NCI-H2196 (cell line): ENCODE data around the gene HOXD3.

ENCODE experiments used
- DNase-seq: peaks from one replicate; lab custom pipeline; 2025; ENCODE audit not compliant: unreplicated experiment; lab: John Stamatoyannopoulos, UW

The HOXD3 gene

DNA sequence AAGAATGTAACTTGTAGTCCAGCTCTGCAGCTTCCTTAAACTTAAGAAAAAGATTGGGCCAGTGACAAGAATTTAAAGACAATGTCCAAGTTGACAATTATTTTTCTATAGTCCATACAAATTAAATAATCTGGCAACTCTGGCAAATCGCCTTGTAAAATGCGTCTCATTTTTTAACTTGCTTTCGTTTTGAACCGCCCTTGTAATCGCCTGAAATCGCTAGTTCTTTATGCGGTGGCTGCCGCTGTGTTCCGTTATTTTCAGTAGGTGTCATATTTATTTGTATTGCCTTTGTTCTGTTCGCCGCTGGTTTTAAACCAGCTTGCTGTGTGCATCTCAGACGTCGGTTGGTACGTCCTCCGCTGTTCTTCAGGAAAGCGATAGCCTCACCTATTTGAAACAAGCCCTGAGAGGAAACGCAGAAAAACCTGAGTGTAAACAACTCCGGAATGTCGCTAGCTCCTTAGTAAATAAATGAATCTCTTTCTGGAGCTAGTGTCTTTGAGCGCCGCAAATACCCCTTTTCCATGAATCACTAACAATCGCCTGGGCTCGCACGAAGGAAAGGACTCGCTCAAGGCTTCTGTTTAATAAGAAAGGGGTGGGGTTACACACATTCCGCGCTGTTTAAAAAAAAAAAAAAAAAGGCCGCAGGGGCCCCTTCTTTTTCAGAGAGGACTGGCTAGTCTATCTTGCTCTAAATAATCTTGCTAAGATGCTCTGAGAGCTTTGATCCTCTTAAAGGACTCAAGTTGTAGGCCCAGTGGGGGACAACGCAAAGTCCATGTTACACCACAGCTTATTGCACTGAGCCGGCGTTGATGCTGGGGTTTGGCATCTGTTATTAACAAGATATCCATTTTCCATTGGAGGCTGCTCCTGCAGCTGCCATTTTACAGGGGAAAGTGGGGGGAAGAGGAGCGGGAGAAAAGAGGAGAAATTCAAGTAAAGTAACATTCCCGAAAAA, 24.6 kb upstream of the HOXD3 start:
- no peak for DNase-seq

DNA sequence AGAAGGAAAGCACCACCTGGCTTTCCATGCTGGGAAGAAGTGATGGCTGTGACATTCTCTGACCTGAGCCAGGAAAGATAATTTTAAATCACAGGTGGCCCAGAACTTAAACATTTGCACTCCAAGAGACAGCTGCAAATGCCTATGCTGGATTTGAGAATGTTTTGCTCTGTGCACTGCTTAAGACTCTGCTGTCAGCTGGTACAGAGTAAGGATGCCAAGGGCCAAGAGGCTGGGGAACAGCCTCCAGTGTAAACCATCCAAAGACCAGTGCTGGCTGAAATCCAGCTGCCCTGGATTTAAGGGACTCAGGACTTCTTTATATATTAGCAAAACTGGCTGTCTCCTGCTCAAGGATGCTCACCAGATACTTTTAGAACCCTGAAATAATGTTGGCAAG, 23.7 kb upstream of the HOXD3 start:
- no peak for DNase-seq

DNA sequence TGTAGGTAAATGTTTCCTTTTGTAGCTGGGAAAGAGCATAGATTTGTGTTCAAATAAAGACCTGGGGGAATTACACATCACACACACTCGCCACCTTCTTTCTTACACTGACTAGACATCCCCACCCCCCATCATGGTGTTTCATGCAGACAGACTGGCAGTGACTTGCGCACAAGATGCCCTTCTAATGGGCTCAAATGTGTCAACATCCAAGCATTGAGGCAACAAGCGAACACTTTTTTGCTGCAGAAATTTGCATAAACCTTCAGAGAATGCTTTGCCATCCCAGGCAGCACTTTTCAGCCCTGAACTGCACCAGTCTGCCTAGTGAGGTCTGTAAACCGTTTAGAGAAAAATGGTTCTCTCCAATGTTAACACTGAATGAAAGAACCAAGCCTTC, 23.1 kb upstream of the HOXD3 start:
- DNase-seq: no peak

DNA sequence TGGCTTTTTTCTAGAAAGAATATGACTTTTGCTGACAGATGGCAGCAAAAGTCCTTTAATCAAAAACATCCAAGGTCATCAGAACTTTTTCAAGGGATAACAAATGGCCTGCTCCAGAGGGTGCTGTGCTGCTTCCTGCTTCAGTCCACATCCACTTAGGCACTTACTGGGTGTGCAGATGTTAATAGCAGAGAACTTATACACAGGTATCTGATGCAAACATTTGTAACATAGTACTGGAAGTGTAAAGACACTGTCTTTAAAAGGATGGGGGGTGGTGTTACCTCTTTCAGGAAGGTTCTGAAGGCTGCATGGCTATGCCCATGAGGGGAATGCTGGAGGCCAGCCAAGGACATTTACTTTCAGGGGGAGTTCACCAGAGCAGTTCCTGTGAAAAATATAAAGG, 22.1 kb upstream of the HOXD3 start:
- DNase-seq: peak; percentile 22

DNA sequence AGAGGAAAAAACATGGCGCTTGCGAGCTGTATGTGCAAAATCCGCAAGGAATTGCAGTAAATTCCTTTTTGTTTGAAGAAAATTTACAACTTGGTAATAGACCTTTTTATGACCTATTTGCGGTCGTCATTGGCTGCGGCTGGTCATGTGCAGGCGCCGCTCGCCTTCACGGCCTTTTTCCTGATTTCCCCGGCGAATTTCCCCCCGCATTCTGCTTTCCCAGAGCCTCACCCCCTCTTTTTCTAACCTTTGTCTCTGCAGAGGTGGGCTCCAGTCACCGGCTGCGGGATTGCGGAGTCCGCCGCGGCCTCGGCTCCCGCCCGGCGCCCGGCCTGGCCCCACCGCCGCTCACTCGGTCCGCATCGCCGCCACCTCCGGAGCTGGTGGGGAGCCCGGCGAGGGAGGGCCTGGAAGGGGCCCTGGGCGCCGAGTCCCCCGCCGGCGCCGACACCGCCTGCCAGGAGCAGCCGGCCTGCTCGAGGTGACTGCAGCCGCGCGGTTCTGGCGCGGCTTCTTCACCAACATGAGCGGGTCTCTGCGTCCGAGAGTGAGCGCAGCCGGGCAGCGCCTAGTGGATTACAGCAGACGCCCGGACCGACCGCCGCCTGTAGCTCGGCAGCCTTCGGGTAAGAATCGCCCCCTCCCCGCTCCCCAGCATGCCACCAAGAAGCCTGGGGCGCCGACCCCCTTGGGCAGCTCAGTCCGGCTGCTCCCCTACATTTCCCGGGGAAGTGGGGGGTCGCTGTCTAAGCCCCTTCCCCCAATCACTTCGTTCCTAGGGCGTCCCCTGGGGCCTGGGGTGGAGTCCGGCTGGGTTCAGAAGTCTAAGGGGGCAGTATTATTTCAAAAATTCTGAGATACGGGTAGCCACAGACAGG, 20.5 kb upstream of the HOXD3 start:
- no peak for DNase-seq

DNA sequence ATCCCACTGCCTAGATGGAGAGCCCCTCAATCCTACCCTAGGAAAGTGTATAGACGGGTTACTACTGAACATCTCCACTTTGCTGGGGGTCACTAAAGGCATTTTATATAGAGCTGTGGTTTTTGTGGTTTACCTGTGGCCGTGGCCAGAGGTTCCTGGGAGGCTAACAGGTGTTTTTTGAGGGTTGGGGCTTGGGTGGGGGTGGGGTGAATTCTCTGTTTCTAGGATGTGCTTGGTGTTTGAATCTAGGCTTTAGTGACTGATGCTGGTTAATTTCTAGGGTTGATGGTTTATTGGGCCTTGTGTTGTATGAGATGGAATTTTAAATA, 19.9 kb upstream of the HOXD3 start:
- DNase-seq: no peak

DNA sequence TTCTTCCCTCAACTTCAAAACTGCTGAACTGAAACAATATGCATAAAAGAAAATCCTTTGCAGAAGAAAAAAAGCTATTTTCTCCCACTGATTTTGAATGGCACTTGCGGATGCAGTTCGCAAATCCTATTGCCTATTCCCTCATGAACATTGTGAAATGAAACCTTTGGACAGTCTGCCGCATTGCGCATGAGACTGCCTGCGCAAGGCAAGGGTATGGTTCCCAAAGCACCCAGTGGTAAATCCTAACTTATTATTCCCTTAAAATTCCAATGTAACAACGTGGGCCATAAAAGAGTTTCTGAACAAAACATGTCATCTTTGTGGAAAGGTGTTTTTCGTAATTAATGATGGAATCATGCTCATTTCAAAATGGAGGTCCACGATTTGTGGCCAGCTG, 19.2 kb upstream of the HOXD3 start:
- DNase-seq: no peak

DNA sequence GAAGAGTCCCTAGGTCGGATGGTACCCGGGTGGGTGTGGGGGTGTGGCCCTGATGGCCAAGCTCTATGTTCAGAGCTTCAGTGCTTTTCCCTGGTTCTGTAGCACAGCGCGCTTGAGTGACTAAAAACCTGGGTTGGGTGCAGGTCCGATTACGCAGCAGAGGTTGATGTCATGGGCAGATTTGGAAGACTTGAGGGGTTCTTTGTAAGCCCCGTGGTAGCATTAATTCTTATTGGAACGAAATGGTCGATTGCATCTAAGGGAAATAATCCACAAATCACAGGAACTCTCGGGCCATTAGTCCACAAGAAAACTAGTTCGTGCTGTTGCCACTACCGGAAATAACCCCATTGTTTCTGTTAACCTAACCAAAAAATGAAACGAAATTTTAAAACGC, 18.6 kb upstream of the HOXD3 start:
- DNase-seq: no peak

DNA sequence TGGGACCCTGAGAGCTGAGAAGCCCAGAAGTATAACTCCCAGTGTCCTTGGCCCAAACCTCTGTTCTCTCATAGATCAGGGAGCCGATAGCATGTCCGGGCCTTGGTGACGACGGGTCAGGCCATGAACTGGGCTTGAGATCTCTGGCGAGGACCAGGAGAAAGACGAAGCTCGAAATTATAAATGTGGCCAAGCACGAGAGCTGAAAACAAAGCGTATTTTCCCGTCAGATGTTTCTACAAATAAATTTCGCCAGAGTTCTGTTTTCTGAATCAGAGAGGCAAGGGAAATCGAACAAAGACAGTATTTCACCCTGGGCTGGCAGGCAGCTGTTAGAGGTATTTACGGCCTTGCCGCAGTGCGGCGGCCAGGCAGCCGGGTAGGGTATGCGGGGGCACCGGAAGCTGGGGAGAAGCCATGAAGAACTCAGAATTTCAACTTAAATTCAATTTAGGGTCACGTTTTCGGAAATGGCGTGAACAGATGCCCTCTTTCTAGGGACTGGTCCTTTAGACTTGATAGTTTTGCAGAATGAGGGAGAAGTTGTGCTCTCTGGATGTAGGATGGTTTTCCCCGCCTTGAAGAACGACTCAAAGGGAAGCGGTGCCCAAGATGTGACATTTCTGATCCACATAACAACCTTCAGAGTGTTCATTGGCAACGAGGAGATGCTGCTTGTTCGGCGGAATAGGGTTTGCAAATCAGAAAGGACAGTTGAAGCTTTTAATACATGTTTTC, 18.0 kb upstream of the HOXD3 start:
- DNase-seq: no peak

DNA sequence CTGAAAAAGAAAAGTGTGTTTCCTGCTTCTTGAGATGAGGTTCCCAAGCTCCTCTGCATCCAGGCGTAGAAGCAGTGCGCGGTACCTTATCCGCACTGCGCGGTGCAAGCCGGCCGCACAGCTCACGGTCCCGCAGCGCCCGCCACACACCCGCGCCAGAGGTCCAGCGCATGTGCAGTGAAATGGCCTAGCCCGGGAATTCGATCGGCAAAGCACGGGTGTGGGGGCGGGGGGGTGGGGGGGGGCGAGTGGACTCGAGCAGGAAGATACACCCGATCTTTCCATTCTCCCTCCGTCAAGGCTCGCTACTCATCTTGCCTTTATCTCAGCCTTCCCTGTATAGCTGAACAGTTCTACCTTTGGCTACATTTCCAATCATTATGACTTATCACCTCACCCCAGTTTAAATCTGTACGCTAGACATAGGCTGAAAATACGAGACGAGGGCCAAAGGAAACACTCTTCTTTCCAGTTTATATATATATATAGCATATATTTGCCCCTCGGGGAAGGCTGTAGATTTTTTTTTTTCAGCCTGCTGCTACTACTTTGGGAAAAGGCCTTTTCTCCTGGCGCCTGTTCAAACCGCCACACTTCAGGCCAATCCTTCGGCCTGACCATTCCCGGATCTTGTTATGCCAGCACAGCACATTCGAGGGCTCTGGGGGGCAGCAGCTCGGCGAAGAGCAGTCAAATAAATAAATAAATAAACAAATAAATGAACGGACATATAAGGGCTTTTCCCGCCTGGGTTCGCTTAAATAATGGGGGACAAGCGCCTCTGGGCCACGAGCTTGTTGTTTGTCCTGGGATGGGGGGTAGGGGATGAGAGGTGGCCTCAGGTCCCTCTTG, 17.2 kb upstream of the HOXD3 start:
- DNase-seq: no peak

DNA sequence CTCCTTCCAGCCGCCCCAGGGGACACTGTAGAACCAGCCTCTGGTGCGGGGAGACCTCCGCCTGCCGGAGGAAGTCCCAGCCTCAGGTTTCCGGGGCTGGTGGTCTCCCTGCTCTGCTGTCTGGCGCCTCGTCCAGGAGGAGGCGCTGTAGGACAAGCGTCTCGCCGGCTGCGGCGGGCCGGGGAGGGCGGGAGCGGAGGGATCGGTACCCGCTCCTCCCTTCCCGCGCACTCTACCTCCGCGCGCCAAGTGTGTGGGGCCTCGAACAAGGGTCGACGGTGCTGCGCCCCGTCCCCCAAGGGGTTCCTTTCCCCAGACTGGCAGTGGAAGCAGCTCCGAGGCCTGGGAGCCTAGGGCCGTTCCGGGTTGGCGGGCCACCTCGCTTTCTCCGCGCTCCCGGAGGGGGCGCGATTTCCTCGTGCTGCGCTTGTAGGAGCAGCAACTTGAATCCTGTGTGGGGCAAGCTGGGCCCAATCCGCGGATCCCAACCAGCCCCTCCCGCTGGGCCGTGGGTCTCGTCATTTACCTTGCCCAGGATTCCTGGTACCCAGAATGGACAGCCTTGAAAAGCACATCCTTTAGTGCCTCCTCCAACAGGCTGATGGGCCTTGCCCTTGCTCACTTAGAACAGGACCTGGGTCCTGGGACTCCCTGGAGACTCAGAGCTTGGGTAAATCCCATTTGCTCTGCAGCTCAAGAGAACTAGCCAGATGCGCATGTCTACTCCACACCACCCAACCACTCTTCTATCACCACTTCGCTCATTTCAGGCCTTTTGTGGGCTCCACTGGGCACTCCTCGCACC, 16.4 kb upstream of the HOXD3 start:
- peak; percentile 71 for DNase-seq

DNA sequence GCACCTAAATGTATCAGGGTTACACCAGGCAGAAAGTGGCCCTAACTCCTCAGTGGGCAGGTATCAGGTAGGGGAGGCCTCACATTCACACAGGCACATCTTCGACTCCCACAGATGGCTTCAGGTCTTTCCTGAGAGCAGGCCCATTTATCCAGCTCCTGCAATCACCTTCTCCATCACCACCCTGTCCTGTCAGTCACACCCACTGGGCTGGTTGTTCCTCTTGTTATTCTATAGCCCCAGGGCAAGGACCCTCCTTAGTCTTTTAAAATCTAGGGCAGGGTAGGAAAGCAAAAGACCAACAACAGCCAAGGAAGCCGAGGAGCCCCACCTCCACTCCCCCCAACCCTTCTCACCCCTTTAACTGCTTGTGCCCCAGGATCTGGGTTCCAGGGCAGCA, 14.8 kb upstream of the HOXD3 start:
- no peak for DNase-seq

DNA sequence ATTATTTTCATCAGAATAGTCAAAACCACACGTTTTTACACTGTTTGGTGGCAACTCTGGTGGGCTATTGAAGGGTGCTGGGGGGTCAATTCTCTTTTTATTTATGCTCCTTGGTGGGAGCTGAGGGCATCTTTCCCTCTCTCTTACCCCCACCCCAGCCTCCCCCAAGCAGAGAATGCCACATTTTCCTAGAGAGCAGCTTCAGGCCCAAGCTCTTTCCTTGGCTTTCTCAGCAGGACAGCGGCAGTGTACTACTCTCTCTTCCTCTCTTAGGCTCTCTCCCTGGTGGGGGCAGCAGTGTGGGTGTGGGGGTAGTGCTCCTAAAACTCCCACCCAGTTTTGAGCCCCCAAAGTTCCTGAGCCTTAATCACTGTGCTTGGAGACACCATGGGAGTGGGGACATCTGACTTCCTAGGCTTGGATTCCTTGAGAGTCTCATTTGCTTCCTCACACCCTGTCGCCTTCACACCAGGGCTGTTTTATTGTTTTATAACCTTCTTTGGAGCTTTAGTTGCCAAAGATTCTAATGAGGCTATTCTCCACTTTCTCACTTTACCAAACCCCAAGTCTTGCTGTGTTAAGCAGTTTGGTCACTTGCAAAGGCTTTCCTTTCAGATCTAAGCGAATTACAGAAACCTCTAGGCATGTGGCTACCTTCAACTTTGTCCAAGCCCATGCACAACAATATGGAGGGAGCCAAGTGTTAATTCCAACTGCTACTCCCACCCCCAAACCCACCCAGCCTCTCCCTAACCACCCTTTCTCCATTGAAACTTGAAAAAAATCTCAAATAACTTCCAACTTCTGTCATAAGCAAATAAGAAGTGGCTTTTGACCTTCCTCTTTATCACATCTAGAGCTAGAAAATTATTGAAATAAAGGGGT, 11.8 kb upstream of the HOXD3 start:
- DNase-seq: no peak

DNA sequence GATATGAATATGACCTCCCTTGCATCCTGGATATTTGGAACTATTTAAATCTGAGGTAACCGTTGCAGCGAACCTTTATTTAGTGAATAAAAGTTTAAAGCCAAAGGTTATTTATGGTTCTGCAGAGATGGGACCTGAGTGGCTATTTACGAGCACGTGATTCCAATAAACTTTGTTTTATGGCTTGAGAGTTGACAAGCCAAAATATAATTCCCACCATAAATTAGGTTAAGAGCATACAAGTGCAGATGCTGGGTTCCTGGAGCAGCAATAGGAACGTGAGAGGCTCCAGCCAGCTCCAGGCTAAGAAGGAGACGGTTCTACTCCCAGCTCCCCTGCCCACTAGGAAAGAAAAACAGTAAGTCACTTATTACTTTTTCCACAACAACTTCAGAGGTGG, 11.0 kb upstream of the HOXD3 start:
- no peak for DNase-seq

DNA sequence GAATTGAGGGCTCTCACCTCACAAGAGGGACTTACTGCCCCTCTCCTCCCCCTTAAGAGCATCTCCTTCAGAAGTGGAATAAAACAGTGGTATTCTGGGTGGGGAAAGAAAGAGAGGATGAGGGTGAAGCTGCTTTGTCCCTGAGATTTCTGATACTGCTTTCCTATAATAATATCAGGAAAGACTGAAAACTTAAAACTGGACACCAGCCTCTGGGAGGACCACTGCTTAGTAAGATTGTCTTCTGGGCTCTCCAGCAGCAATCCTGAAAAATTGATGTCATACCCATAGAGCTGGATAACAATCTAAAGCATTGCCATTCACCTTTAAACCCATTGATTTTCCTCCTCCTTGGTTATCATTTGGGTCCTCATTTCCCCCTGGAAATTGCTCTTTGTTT, 10.5 kb upstream of the HOXD3 start:
- no peak for DNase-seq

DNA sequence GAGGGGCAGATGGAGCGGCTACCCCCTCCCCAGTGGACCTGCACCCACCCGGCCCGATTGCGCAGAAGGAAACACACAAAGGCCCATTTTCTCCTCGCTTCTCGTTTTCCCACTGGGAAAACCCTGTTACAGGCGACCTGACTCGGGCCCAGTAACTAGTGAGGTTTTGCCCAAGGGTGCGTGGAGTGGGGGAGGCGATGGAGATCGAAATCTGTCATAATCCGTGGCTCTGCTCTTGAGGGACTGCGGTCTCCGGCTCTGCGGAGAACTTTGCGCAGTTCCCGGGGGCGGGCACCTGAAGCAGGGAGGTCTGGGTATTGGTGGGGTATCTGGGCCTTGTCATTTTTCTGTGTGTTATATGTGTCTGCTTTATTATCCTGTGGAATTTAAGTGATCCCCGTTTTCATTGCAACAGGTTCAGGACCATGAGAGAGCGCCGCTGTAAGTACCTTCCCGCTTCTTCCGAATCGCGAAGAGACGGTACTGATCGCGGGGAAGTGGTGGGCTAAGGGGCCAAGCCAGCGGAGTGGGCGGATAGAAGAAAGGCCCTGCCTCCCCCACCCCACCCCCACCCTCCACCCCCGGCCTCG, 9.8 kb upstream of the HOXD3 start:
- DNase-seq: no peak

DNA sequence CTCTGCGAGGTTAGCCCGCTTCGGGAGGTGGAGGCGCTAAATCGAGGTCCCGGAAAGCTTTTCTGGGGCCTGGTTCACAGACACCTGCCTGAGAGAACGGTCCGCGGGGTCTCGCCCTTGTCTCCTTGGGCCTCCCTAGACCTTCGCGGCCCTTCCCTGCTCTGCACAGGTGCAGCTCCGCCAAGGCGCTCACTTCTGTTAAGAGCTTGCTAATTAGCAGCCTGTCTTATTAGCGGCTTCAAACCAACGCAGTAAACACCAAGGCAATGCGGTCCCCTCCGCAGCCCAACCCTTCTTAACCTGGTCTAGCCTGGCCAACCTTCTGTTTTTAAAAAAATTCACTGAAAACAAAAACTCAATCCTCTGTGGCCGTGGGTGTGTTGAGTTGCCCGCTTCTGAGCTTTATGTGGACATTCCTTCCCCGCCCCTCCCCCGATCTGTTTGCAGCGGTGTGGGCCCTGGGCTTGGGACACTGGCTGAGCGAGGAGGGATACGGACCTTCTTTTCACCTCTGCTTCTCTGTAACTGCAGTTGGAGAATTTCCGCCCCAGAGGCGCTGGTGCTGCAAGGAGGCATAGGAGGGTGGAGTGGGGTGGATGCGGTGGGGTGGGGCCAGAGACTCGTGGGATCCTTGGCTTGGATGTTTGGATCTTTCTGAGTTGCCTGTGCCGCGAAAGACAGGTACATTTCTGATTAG, 9.2 kb upstream of the HOXD3 start:
- no peak for DNase-seq
